WTC11 (cell line): ENCODE measurements around the gene FAM193B. TPM values are rescaled to one million over a fixed set of nuclear protein-coding genes. Genes with fewer than 3 reads are reported as not detected.

Experiments used
- AFF4 ChIP-seq: sonication (generic); formaldehyde crosslinking; IDR thresholded peaks from 2 replicates; pipeline ENCODE4 v1.8.1; 2023; ENCODE audit warnings: mild to moderate bottlenecking, missing genetic modification reagents, borderline replicate concordance
- AR ChIP-seq: fragments of 250-450 bp; sonication (Bioruptor Pico); IDR thresholded peaks from 2 replicates; pipeline ENCODE4 v1.9.0; 2021; ENCODE audit warnings: mild to moderate bottlenecking
- CDX4 ChIP-seq: fragments of 250-450 bp; sonication (Bioruptor Pico); IDR thresholded peaks from 2 replicates; pipeline ENCODE4 v1.9.0; 2021; ENCODE audit warnings: moderate library complexity, mild to moderate bottlenecking, inconsistent platforms, borderline replicate concordance
- CREM ChIP-seq: sonication (generic); formaldehyde crosslinking; IDR thresholded peaks from 2 replicates; pipeline ENCODE4 v1.8.1; 2022; ENCODE audit warnings: mild to moderate bottlenecking, missing genetic modification reagents, moderate library complexity
- CTCF ChIP-seq: fragments of 200-600 bp; IDR thresholded peaks from 2 replicates; pipeline ENCODE4 v1.8.0; 2022; ENCODE audit warnings: antibody characterized with exemption
- E2F4 ChIP-seq: sonication (generic); formaldehyde crosslinking; IDR thresholded peaks from 2 replicates; pipeline ENCODE4 v1.8.1; 2022; ENCODE audit warnings: low read depth, mild to moderate bottlenecking, moderate library complexity, missing genetic modification reagents, borderline replicate concordance
- ERG ChIP-seq: fragments of 250-450 bp; sonication (Bioruptor Pico); IDR thresholded peaks from 2 replicates; pipeline ENCODE4 v1.8.0; 2021; ENCODE audit warnings: mild to moderate bottlenecking
- MXD4 ChIP-seq: fragments of 250-450 bp; sonication (Bioruptor Pico); IDR thresholded peaks from 2 replicates; pipeline ENCODE4 v1.8.0; 2021; ENCODE audit warnings: mild to moderate bottlenecking, moderate library complexity, borderline replicate concordance
- MYBL2 ChIP-seq: sonication (generic); formaldehyde crosslinking; IDR thresholded peaks from 2 replicates; pipeline ENCODE4 v1.8.1; 2023; ENCODE audit warnings: mild to moderate bottlenecking, moderate library complexity, missing genetic modification reagents
- NR3C1 ChIP-seq: sonication (generic); formaldehyde crosslinking; conservative IDR thresholded peaks from 2 replicates; pipeline ENCODE4 v1.8.1; 2023; ENCODE audit warnings: low read depth, mild to moderate bottlenecking, missing genetic modification reagents
- OVOL2 ChIP-seq: fragments of 250-450 bp; sonication (Bioruptor Pico); IDR thresholded peaks from 2 replicates; pipeline ENCODE4 v1.9.0; 2021; ENCODE audit warnings: mild to moderate bottlenecking, borderline replicate concordance
- PREB ChIP-seq: sonication (generic); formaldehyde crosslinking; IDR thresholded peaks from 2 replicates; pipeline ENCODE4 v1.8.1; 2022; ENCODE audit warnings: mild to moderate bottlenecking, missing genetic modification reagents, moderate library complexity, borderline replicate concordance
- PRRX2 ChIP-seq: fragments of 250-450 bp; sonication (Bioruptor Pico); IDR thresholded peaks from 2 replicates; pipeline ENCODE4 v1.8.0; 2021; ENCODE audit warnings: mild to moderate bottlenecking
- RELA ChIP-seq: sonication (generic); formaldehyde crosslinking; IDR thresholded peaks from 2 replicates; pipeline ENCODE4 v1.8.1; 2022; ENCODE audit warnings: missing genetic modification reagents, mild to moderate bottlenecking, borderline replicate concordance
- RORB ChIP-seq: fragments of 250-450 bp; sonication (Bioruptor Pico); IDR thresholded peaks from 2 replicates; pipeline ENCODE4 v1.9.0; 2021; ENCODE audit warnings: mild to moderate bottlenecking
- SMAD4 ChIP-seq: sonication (generic); formaldehyde crosslinking; IDR thresholded peaks from 2 replicates; pipeline ENCODE4 v1.8.0; 2022; ENCODE audit warnings: mild to moderate bottlenecking, missing genetic modification reagents
- TEAD4 ChIP-seq: sonication (generic); formaldehyde crosslinking; IDR thresholded peaks from 2 replicates; pipeline ENCODE4 v1.8.0; 2022; ENCODE audit warnings: mild to moderate bottlenecking, missing genetic modification reagents
- USF1 ChIP-seq: sonication (generic); formaldehyde crosslinking; IDR thresholded peaks from 2 replicates; pipeline ENCODE4 v1.8.0; 2022; ENCODE audit warnings: mild to moderate bottlenecking, missing genetic modification reagents
- ZBTB21 ChIP-seq: sonication (generic); formaldehyde crosslinking; IDR thresholded peaks from 2 replicates; pipeline ENCODE4 v1.8.1; 2023; ENCODE audit warnings: mild to moderate bottlenecking, missing genetic modification reagents, borderline replicate concordance
- ZMAT4 ChIP-seq: fragments of 250-450 bp; sonication (Bioruptor Pico); IDR thresholded peaks from 2 replicates; pipeline ENCODE4 v1.9.0; 2021; ENCODE audit warnings: mild to moderate bottlenecking
- ZNF219 ChIP-seq: sonication (generic); formaldehyde crosslinking; IDR thresholded peaks from 2 replicates; pipeline ENCODE4 v1.8.0; 2023; ENCODE audit warnings: missing genetic modification reagents, mild to moderate bottlenecking, borderline replicate concordance
- ZNF317 ChIP-seq: sonication (generic); formaldehyde crosslinking; IDR thresholded peaks from 2 replicates; pipeline ENCODE4 v1.8.1; 2023; ENCODE audit warnings: low read depth, mild to moderate bottlenecking, moderate library complexity, missing genetic modification reagents, borderline replicate concordance
- ZNF671 ChIP-seq: fragments of 250-450 bp; sonication (Bioruptor Pico); IDR thresholded peaks from 2 replicates; pipeline ENCODE4 v1.8.0; 2021; ENCODE audit warnings: mild to moderate bottlenecking
- total RNA-seq: library from RNA; stranded (reverse); gene quantifications from 3 replicates; pipeline ENCODE4 v1.2.3, GENCODE V29; 2021

Gene FAM193B
- total RNA-seq, 1 experiment from 2014 or later: 101 TPM

- TF ChIP-seq ERG (CRISPR knock-in tag): no peak
- no peak for TF ChIP-seq MXD4 (CRISPR knock-in tag)
- peak; percentile 16; the same call in 1 of the 2 replicates for TF ChIP-seq TEAD4 (CRISPR knock-in tag)
- TF ChIP-seq OVOL2 (CRISPR knock-in tag): no peak
- no peak for TF ChIP-seq ZMAT4
- no peak for TF ChIP-seq ZBTB21 (CRISPR knock-in tag)
- TF ChIP-seq CDX4: no peak
- TF ChIP-seq RELA (CRISPR knock-in tag): no peak
- peak; percentile 55; the same call in 1 of the 2 replicates for TF ChIP-seq E2F4 (CRISPR knock-in tag)
- no peak for TF ChIP-seq NR3C1 (CRISPR knock-in tag)
- TF ChIP-seq PRRX2 (CRISPR knock-in tag): no peak
- no peak for TF ChIP-seq RORB (CRISPR knock-in tag)
- peak; percentile 69 for TF ChIP-seq USF1 (CRISPR knock-in tag)
- peak; percentile 86 for TF ChIP-seq CREM (CRISPR knock-in tag)
- no peak for TF ChIP-seq AR
- TF ChIP-seq ZNF671 (CRISPR knock-in tag): no peak
- TF ChIP-seq ZNF317: no peak
- 0 out of 2 replicates have a peak, but pooled peaks have one; percentile 7 for TF ChIP-seq ZNF219 (CRISPR knock-in tag)
- TF ChIP-seq PREB (CRISPR knock-in tag): no peak
- no peak for TF ChIP-seq SMAD4 (CRISPR knock-in tag)
- peak; percentile 79; the same call in 1 of the 2 replicates for TF ChIP-seq MYBL2 (CRISPR knock-in tag)
- TF ChIP-seq AFF4: peak; percentile 64; the same call in 1 of the 2 replicates
- no peak for TF ChIP-seq CTCF
Measured at GRCh38 chr5:177516601-177517568, 37.5 kb downstream of the FAM193B start, which contains the start of gene DDX41 (continued).
